Measurements from ENCODE around the gene AIG1. TPM values are rescaled to one million over a fixed set of nuclear protein-coding genes. Genes with fewer than 3 reads are reported as not detected.
"Not testable (repeated sequence)": the region's sequence is repeated elsewhere in the genome, so short reads cannot be mapped to it uniquely, and the experiment has no call there.

The AIG1 gene
- total and polyA plus RNA-seq, 2 donors = 30.7 to 35.6 TPM

DNA sequence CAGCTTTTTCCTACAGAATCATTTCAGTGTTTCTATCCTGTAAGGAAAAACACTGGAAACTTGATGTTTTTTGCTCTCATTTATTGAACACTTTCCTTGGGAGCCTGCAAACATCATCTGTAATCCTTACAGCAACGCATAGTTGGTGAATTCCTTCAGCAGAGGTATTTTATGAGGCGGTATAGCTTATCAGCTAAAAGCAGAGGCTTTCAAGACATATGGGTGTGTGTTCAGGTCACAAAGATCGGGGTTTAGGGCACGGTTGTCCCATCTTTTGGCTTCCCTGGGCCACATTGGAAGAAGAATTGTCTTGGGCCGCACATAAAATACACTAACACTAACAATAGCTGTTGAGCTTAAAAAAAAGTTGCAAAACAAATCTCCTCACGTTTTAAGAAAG, 185.0 kb downstream of the AIG1 start:
- no peak overlapping the region for H3K27ac ChIP-seq (ENCODE audit: low read depth)
- 89% methylated on average over 6 of the region's 6 CpGs for WGBS
- no peaks in the 10 kb centered on the region for H3K4me1 ChIP-seq (ENCODE audit: insufficient read depth)
- H3K36me3 ChIP-seq (ENCODE audit: insufficient read depth) = no peaks in the 10 kb centered on the region
- no peak for DNase-seq (ENCODE audit: extremely low spot score)
- no peak overlapping the region for H3K4me3 ChIP-seq (ENCODE audit: low read depth, low read length)

DNA sequence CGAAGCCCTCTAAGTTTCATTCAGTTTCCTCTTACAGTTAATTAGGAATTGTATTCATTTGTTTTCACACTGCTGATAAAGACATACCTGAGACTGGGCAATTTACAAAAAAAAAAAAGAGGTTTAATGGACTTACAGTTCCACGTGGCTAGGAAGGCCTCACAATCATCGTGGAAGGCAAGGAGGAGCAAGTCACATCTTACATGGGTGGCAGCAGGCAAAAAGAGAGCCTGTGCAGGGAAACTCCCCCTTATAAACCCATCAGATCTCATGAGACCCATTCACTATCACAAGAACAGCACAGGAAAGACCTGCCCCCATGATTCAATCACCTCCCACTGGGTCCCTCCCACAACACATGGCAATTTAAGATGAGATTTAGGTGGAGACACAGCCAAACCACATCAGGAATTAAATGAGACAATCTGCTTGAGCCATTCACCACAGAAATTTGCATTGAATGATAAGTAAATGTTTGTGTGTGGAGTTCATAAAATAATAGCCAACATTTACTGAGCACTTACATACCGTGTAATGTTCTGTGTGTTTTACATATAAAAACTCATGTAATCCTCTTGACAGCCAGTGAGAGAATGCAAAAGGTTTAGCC, 185.6 kb downstream of the AIG1 start:
- DNase-seq (ENCODE audit: extremely low spot score); H3K36me3 ChIP-seq (ENCODE audit: insufficient read depth); H3K4me3 ChIP-seq (ENCODE audit: low read depth, low read length); H3K4me1 ChIP-seq (ENCODE audit: insufficient read depth); H3K27ac ChIP-seq (ENCODE audit: low read depth): not testable (repeated sequence)
- WGBS = 91% methylated on average over 4 of the region's 4 CpGs

DNA sequence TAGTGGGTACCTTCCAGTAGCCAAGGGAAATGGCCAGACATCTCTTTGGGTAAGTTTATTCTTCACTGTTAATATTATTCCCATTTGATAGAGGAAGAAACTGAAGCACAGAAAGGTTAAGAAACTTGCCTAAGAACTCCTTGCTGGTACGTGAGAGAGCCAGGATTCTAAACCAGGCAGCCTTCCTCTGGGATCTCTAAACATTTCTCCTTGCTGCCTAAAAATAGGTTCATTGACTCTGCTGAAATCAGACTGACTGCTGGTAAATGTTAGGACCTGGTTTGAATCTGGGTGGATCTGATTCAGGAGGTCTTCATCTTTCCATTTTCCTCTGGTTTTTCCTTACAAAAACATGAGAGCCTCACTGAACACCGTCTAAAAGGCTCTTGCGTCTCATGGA, 186.9 kb downstream of the AIG1 start:
- no peak for DNase-seq (ENCODE audit: extremely low spot score)
- no peaks in the 10 kb centered on the region for H3K4me1 ChIP-seq (ENCODE audit: insufficient read depth)
- WGBS = 74% methylated on average over 3 of the region's 3 CpGs
- H3K4me3 ChIP-seq (ENCODE audit: low read depth, low read length) = no peak overlapping the region
- no peak overlapping the region for H3K27ac ChIP-seq (ENCODE audit: low read depth)
- H3K36me3 ChIP-seq (ENCODE audit: insufficient read depth) = no peaks in the 10 kb centered on the region

DNA sequence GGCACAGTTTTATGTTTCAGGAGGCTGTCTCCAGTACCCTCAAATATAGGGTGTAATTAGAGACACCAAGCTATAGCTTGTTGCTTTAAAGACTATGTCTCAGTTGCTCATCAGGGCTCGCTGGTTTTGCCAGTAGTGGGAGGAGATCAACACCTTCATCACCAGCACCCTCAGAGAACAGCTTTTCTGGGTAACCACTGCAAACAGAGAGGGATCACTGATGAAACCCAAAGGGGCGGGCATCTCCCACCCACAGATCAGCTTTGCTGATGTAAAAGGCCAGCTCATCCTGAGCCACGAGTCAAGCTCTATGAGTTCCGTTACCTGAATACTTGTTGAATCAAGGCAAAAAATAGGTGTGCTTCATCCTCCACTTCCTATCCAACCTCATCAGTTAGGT, 187.7 kb downstream of the AIG1 start:
- Histone ChIP-seq H3K36me3 (ENCODE audit: insufficient read depth) (no peaks in the 10 kb centered on the region), H3K4me3 (ENCODE audit: low read depth, low read length) (no peak overlapping the region), H3K4me1 (ENCODE audit: insufficient read depth) (no peaks in the 10 kb centered on the region), H3K27ac (ENCODE audit: low read depth) (no peak overlapping the region)
- DNase-seq (ENCODE audit: extremely low spot score) = no peak
- WGBS = 92% methylated on average over 4 of the region's 4 CpGs

GRCh38 chr6:143251288-143251687, 190.6 kb downstream of the AIG1 start:
- Histone ChIP-seq H3K4me1 (ENCODE audit: insufficient read depth) (peaks cover 3% of the 10 kb centered on the region), H3K36me3 (ENCODE audit: insufficient read depth) (no peaks in the 10 kb centered on the region), H3K27ac (ENCODE audit: low read depth) (no peak overlapping the region), H3K4me3 (ENCODE audit: low read depth, low read length) (no peak overlapping the region)
- WGBS = 97% methylated on average over 4 of the region's 4 CpGs
- DNase-seq (ENCODE audit: extremely low spot score) = no peak

GRCh38 chr6:143252961-143253360, 192.3 kb downstream of the AIG1 start:
- Histone ChIP-seq H3K27ac (ENCODE audit: low read depth) (no peak overlapping the region), H3K4me3 (ENCODE audit: low read depth, low read length) (no peak overlapping the region), H3K36me3 (ENCODE audit: insufficient read depth) (no peaks in the 10 kb centered on the region), H3K4me1 (ENCODE audit: insufficient read depth) (peaks cover 3% of the 10 kb centered on the region)
- 96% methylated on average over 6 of the region's 6 CpGs for WGBS
- no peak for DNase-seq (ENCODE audit: extremely low spot score)

DNA sequence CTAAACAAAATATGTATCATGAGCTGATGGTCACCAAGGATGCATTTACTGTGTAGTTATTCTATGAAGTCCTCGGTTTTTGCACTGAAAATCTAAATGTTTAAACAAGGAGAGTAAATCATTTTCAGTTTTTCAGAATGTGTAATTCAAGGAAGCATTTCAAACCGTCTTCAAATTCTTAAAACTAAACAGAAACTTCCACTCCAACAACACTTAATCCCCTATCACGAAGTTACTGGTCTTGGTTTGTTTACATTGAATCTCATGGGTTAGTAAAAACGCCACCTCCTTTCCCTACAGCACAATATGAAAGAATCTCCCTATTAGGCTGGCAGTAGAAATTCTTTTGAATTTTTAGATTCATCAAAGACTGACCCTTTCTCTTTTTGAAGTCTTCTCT, 192.9 kb downstream of the AIG1 start:
- Histone ChIP-seq H3K4me1 (ENCODE audit: insufficient read depth) (peaks cover 3% of the 10 kb centered on the region), H3K27ac (ENCODE audit: low read depth) (no peak overlapping the region), H3K4me3 (ENCODE audit: low read depth, low read length) (no peak overlapping the region), H3K36me3 (ENCODE audit: insufficient read depth) (no peaks in the 10 kb centered on the region)
- 27% methylated on average over 4 of the region's 4 CpGs for WGBS
- DNase-seq (ENCODE audit: extremely low spot score) = no peak

GRCh38 chr6:143258945-143259344, 198.3 kb downstream of the AIG1 start:
- H3K4me3 ChIP-seq (ENCODE audit: low read depth, low read length) = no peak overlapping the region
- H3K36me3 ChIP-seq (ENCODE audit: insufficient read depth) = no peaks in the 10 kb centered on the region
- H3K27ac ChIP-seq (ENCODE audit: low read depth) = no peak overlapping the region
- no peak for DNase-seq (ENCODE audit: extremely low spot score)
- H3K4me1 ChIP-seq (ENCODE audit: insufficient read depth) = no peaks in the 10 kb centered on the region

DNA sequence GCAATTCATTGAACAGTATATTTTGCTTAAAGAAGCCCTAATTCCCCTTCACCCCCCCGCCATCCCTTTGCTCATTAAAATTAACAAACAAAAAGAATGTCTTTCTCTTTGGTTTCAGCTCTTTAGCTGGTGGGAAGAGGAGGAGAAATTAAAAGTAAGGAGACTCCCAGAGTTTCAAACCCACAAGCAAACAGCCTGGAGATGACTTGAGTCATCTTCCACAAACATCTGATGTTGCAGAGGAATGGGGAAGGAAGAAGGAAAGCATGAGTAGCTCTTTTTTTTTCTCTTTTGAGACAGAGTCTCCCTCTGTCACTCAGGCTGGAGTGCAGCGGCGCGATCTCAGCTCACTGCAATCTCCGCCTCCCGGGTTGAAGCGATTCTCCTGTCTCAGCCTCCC, 200.2 kb downstream of the AIG1 start:
- 97% methylated on average over 7 of the region's 7 CpGs for WGBS
- no peaks in the 10 kb centered on the region for H3K4me1 ChIP-seq (ENCODE audit: insufficient read depth)
- DNase-seq (ENCODE audit: extremely low spot score) = no peak
- no peak overlapping the region for H3K4me3 ChIP-seq (ENCODE audit: low read depth, low read length)
- no peak overlapping the region for H3K27ac ChIP-seq (ENCODE audit: low read depth)
- no peaks in the 10 kb centered on the region for H3K36me3 ChIP-seq (ENCODE audit: insufficient read depth)

- DNase-seq (ENCODE audit: extremely low spot score) = no peak
- Histone ChIP-seq H3K4me3 (ENCODE audit: low read depth, low read length) (no peak overlapping the region), H3K27ac (ENCODE audit: low read depth) (no peak overlapping the region), H3K4me1 (ENCODE audit: insufficient read depth) (no peaks in the 10 kb centered on the region), H3K36me3 (ENCODE audit: insufficient read depth) (no peaks in the 10 kb centered on the region)
- WGBS = 74% methylated on average over 3 of the region's 3 CpGs
These were observed 201.3 kb downstream of the AIG1 start for GRCh38 chr6:143261899-143262436.

DNA sequence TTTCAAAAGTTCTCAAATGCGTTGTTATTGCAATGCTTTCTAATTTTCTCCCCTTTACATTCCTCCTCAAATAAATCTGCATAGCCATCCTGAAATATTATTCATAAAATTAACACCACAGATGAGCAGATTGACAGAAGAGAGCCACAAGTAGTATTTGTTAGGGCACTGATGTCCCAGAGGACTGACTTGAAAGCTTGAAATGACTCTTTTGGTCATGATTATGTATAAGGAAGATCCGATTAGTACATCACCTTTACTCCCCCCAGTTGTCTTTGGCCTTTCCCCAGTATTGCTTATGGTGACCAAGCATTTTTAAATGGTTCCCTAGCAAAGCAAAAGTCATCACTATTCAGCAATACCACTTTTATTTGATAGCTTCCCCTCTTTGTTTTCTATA, 202.2 kb downstream of the AIG1 start:
- WGBS = 94% methylated on average over 2 of the region's 2 CpGs
- no peak for DNase-seq (ENCODE audit: extremely low spot score)
- Histone ChIP-seq H3K4me3 (ENCODE audit: low read depth, low read length) (no peak overlapping the region), H3K4me1 (ENCODE audit: insufficient read depth) (no peaks in the 10 kb centered on the region), H3K36me3 (ENCODE audit: insufficient read depth) (no peaks in the 10 kb centered on the region), H3K27ac (ENCODE audit: low read depth) (no peak overlapping the region)

DNA sequence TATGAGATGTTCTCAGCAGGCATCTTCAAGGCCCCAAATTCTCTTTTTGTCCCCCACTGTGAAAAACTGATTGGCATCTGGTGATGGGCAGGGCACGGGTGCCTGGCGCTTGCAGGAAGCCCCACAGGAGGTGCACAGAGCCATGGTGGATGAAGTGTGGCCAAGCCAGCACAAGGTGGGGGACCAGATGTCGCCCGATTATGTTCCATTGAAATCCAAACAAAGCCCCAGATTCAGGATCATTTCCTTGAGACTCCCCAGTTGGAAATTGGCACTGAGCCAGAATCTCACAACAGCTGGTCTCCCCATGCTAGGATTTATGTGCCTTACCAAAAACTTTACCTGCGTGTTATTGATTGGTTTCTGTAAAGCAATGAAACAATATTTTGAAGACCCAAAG, 203.7 kb downstream of the AIG1 start:
- DNase-seq (ENCODE audit: extremely low spot score) = no peak
- WGBS = 80% methylated on average over 5 of the region's 5 CpGs
- Histone ChIP-seq H3K36me3 (ENCODE audit: insufficient read depth) (no peaks in the 10 kb centered on the region), H3K27ac (ENCODE audit: low read depth) (no peak overlapping the region), H3K4me1 (ENCODE audit: insufficient read depth) (no peaks in the 10 kb centered on the region), H3K4me3 (ENCODE audit: low read depth, low read length) (no peak overlapping the region)

DNA sequence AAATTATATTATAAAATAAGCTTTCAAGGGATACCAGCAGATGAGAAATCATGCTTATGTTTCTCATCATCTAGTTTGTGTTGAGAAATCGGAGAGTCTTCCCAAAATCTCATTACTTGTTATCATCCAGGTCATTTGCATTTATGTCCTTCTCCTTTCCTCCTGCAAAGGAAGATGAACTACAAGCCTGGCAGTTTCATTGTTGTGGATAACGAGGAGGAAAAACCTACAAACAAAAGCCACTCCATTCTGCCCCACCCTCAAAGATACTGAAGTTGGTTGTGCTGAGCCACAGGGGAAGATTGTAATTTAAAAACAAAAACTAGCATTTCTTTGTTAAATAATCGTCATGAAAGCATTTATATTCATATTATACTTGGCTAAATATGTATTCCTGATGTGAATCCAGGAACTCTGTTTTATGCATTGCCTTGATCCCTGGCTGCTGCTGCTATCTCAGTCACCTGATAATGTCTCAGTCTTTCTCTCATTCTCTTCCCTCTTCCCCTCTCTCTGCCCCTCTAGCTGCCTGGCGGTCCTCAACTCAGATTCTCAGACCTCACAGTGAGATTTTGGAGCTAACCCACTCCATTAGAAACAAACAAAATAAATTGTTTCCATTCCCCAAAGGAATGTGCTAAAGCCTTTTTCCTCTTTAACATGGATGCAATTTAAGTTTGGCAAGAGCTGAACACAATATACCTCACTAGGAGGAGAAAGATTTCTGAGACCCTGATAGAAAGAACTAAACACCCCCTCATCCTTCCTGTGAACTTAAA, 204.5 kb downstream of the AIG1 start:
- no peak for DNase-seq (ENCODE audit: extremely low spot score)
- 53% methylated on average over 4 of the region's 4 CpGs for WGBS
- Histone ChIP-seq H3K36me3 (ENCODE audit: insufficient read depth) (no peaks in the 10 kb centered on the region), H3K27ac (ENCODE audit: low read depth) (no peak overlapping the region), H3K4me3 (ENCODE audit: low read depth, low read length) (no peak overlapping the region), H3K4me1 (ENCODE audit: insufficient read depth) (no peaks in the 10 kb centered on the region)

- WGBS = 74% methylated on average over 2 of the region's 2 CpGs
- H3K27ac ChIP-seq (ENCODE audit: low read depth) = no peak overlapping the region
- no peaks in the 10 kb centered on the region for H3K4me1 ChIP-seq (ENCODE audit: insufficient read depth)
- H3K36me3 ChIP-seq (ENCODE audit: insufficient read depth) = no peaks in the 10 kb centered on the region
- H3K4me3 ChIP-seq (ENCODE audit: low read depth, low read length) = no peak overlapping the region
- DNase-seq (ENCODE audit: extremely low spot score) = no peak
These were observed 207.1 kb downstream of the AIG1 start for GRCh38 chr6:143267760-143268159.

Data from urinary bladder (tissue), 4 donors.